Ovary (tissue), 9 donors: ENCODE data around the gene IMMP2L. TPM values are rescaled to one million over a fixed set of nuclear protein-coding genes. Genes with fewer than 3 reads are reported as not detected.
"Not testable (repeated sequence)": the region's sequence is repeated elsewhere in the genome, so short reads cannot be mapped to it uniquely, and the experiment has no call there.

Source experiments
- DNase-seq, 5 donors: peaks; one replicate each; pipeline ENCODE4 v3.0.0-alpha.2; 2019 to 2020
- H3K27ac ChIP-seq, 2 donors: fragments of 200-600 bp; one replicate each; pipeline versions ENCODE4 v1.5.1 to v1.8.0; 2019 to 2022
- H3K27me3 ChIP-seq: fragments of 200-600 bp; one replicate; pipeline ENCODE4 v1.8.0; 2022
- H3K36me3 ChIP-seq: fragments of 200-600 bp; sonication (generic); one replicate; pipeline ENCODE4 v1.5.1; 2019
- H3K4me1 ChIP-seq: one replicate; pipeline ENCODE4 v1.8.1; 2013; ENCODE audit warnings: mild to moderate bottlenecking, moderate library complexity; ENCODE audit not compliant: insufficient read depth
- H3K4me3 ChIP-seq: fragments of 200-600 bp; sonication (generic); one replicate; pipeline ENCODE4 v1.5.1; 2017
- H3K9me3 ChIP-seq, 2 donors: fragments of 200-600 bp in 1 of 2; sonication (generic) in 1 of 2; one replicate each; pipeline versions ENCODE4 v1.5.1 to v1.8.1; 2013 to 2019; ENCODE audit warnings: mild to moderate bottlenecking in 1 of 2, moderate library complexity in 1 of 2
- CTCF ChIP-seq, 3 donors: fragments of 450-650 bp in 2 of 3; fragments of 200-600 bp in 1 of 3; IDR thresholded peaks; one replicate each; pipeline versions ENCODE4 v1.5.1 to v1.8.0; 2016 to 2022; ENCODE audit warnings: antibody characterized with exemption in 3 of 3, mild to moderate bottlenecking in 1 of 3
- EP300 ChIP-seq: sonication (generic); formaldehyde crosslinking; IDR thresholded peaks from one replicate; pipeline ENCODE4 v1.6.1; 2017; ENCODE audit warnings: antibody characterized with exemption
- POLR2A ChIP-seq: fragments of 450-650 bp; IDR thresholded peaks from one replicate; pipeline ENCODE4 v1.6.1; 2017; ENCODE audit warnings: antibody characterized with exemption, mild to moderate bottlenecking, moderate library complexity
- WGBS, 3 donors: extraction: QIAGEN DNeasy Blood & Tissue Kit in 1 of 3; methylation state at CpG; one replicate each; pipeline versions ENCODE4 v1.1.5 to v1.1.7; 2013 to 2017; 5-methylcytosine and 5-hydroxymethylcytosine counted together
- intact Hi-C, 4 donors: fragments of 100-400 bp; cut with DNase I; formaldehyde crosslinking; loops; one replicate each; pipeline versions ENCODE4 v1.11.0 to v1.15.1; 2022 to 2023
- polyA plus RNA-seq, 2 donors: library from polyadenylated mRNA; stranded (reverse); fragments of 200-250 nt in 1 of 2; fragments of 350-450 nt in 1 of 2; fragmentation: Illumina TruSeq in 1 of 2; extraction: RNeasy Lipid Tissue Mini Kit (QIAGEN cat#74804) in 1 of 2; gene quantifications; one replicate each; pipeline ENCODE4 v1.2.3, GENCODE V29; 2013 to 2014
- total RNA-seq, 7 donors: library from RNA; depleted of rRNA in 2 of 7; stranded (reverse); fragments of >200 nt in 2 of 7; fragmentation: NEBNext Ultra II Directional in 3 of 7; extraction: Animal tissue kit (Norgen Biotek cat#: 25700) in 3 of 7; gene quantifications; one replicate each; pipeline versions ENCODE4 v1.1.0 to v1.2.4, GENCODE V29; 2016 to 2023
- donor health status: DM: no; HTN: no; CAD: no; lungs with moderate emphysema.
- donor health status: DM: no; HTN: no; CAD: no.
- donor health status: Bipolar disorder and iron deficiency.
- donor health status: DM: yes; HTN: yes; CAD: no.
- donor health status: DM: no; HTN: no; CAD: no.
- donor health status: DM: yes; HTN: yes; CAD: no.

IMMP2L gene
- total and polyA plus RNA-seq, 9 donors = 19.5 to 36.9 (median 29.9) TPM

- H3K36me3 ChIP-seq = no peaks in the 10 kb centered on the region
- WGBS, 3 donors = 57 to 65% (median 65%) methylated on average over 5 of the region's 5 CpGs
- intact Hi-C loops = no loop called here
These were observed 287.4 kb downstream of the IMMP2L start for GRCh38 chr7:111274857-111275256.

GRCh38 chr7:111272092-111272491, 290.2 kb downstream of the IMMP2L start:
- no peak overlapping the region for H3K27ac ChIP-seq
- H3K9me3 ChIP-seq = no peaks in the 10 kb centered on the region
- no peak for DNase-seq
- H3K36me3 ChIP-seq = no peaks in the 10 kb centered on the region
- TF ChIP-seq EP300 = no peak
- no peak for TF ChIP-seq POLR2A
- no peak for TF ChIP-seq CTCF (IDR thresholded peaks at IDR 0.05)
- H3K4me1 ChIP-seq = no peaks in the 10 kb centered on the region
- no peak overlapping the region for H3K4me3 ChIP-seq
- H3K27me3 ChIP-seq = no peaks in the 10 kb centered on the region
- intact Hi-C loops = no loop called here

More at GRCh38 chr7:111274857-111275256, 287.4 kb downstream of the IMMP2L start:
- no peak for DNase-seq
- Histone ChIP-seq H3K27me3 (no peaks in the 10 kb centered on the region), H3K27ac (no peak overlapping the region), H3K4me3 (no peak overlapping the region), H3K4me1 (no peaks in the 10 kb centered on the region), H3K9me3 (no peaks in the 10 kb centered on the region)
- TF ChIP-seq POLR2A = no peak
- TF ChIP-seq CTCF (IDR thresholded peaks at IDR 0.05) = no peak
- TF ChIP-seq EP300 = no peak

- DNase-seq, H3K4me3 ChIP-seq, H3K27ac ChIP-seq, H3K36me3 ChIP-seq, intact Hi-C loops, H3K4me1 ChIP-seq, H3K9me3 ChIP-seq, H3K27me3 ChIP-seq: not testable (repeated sequence)
- 49 to 89% (median 72%) methylated on average over 2 of the region's 2 CpGs for WGBS, 3 donors
These were observed 291.5 kb downstream of the IMMP2L start for GRCh38 chr7:111270794-111271193.

DNA sequence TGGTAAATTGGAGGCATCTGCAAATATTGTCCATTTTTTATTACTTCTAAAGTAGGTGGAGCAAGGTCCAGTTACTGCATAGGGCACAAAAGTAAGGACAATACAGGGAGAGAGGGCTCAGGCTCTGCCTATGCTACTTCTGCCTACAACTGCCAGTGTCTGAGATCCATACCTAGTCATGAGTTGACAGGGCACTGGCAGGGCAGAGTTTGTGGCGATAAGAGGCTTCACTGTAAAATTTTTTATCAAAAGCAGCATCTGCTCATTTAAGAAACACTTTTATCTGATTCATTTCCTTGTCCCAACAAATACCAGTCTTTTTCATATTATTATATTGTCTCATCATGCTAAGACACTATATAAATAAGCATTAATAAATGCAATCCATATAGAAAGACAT, 293.4 kb downstream of the IMMP2L start:
- Histone ChIP-seq H3K9me3 (no peaks in the 10 kb centered on the region), H3K36me3 (no peaks in the 10 kb centered on the region), H3K27ac (no peak overlapping the region), H3K4me3 (no peak overlapping the region), H3K27me3 (no peaks in the 10 kb centered on the region), H3K4me1 (no peaks in the 10 kb centered on the region)
- intact Hi-C loops = no loop called here
- 89 to 100% (median 94%) methylated on average over 1 of the region's 1 CpG for WGBS, 3 donors
- no peak for TF ChIP-seq POLR2A
- no peak for TF ChIP-seq CTCF (IDR thresholded peaks at IDR 0.05)
- DNase-seq = no peak

GRCh38 chr7:111266613-111267012, 295.7 kb downstream of the IMMP2L start:
- no peak overlapping the region for H3K4me3 ChIP-seq
- H3K9me3 ChIP-seq = no peaks in the 10 kb centered on the region
- intact Hi-C loops = no loop called here
- 34 to 54% (median 43%) methylated on average over 2 of the region's 2 CpGs for WGBS, 3 donors
- H3K27ac ChIP-seq = no peak overlapping the region
- TF ChIP-seq EP300 (no peak), CTCF (IDR thresholded peaks at IDR 0.05) (no peak), POLR2A (no peak)
- no peaks in the 10 kb centered on the region for H3K36me3 ChIP-seq
- no peaks in the 10 kb centered on the region for H3K4me1 ChIP-seq
- no peak for DNase-seq
- no peaks in the 10 kb centered on the region for H3K27me3 ChIP-seq
